Stimulated activated naive CD8-positive, alpha-beta T cell treated with anti-CD3 and anti-CD28 coated beads, Interleukin-15, amount 100 ng/mL, for 72 hours (primary cell): ENCODE data around the gene CT45A5.
"Not testable (repeated sequence)": the region's sequence is repeated elsewhere in the genome, so short reads cannot be mapped to it uniquely, and the experiment has no call there.

Experiments used
- ATAC-seq: fragments of 150-1000 bp; cut with Tn5 transposase; 2 replicates; pipeline ENCODE4 v1.10.0; 2021; ENCODE audit warnings: mild to moderate bottlenecking, moderate library complexity
- DNase-seq, 2 donors: peaks; one replicate each; pipeline ENCODE4 v3.0.0; 2021 to 2022
- H3K27ac Mint-ChIP-seq, 2 donors: one replicate each; pipeline ENCODE4 v1.8.0; 2022; ENCODE audit warnings: mild to moderate bottlenecking in 2 of 2, mixed read lengths in 2 of 2, moderate library complexity in 2 of 2
- H3K27me3 Mint-ChIP-seq: one replicate; pipeline ENCODE4 v1.8.0; 2022; ENCODE audit warnings: mixed read lengths
- H3K4me1 Mint-ChIP-seq: one replicate; pipeline ENCODE4 v1.8.0; 2022; ENCODE audit warnings: mild to moderate bottlenecking, mixed read lengths
- H3K4me3 Mint-ChIP-seq, 2 donors: one replicate each; pipeline ENCODE4 v1.8.0; 2022; ENCODE audit warnings: mild to moderate bottlenecking in 2 of 2, mixed read lengths in 2 of 2, moderate library complexity in 1 of 2
- H3K9me3 Mint-ChIP-seq, 2 donors: one replicate each; pipeline ENCODE4 v1.8.0; 2022; ENCODE audit warnings: mixed read lengths in 2 of 2

The CT45A5 gene

GRCh38 chrX:135785403-135785802, at the start of gene CT45A5:
Gene CT45A5 (minus strand): TSS chrX:135785503. CDS start chrX:135781729, 3,774 bp downstream.
- H3K4me3 Mint-ChIP-seq, ATAC-seq, H3K27me3 Mint-ChIP-seq, DNase-seq, H3K27ac Mint-ChIP-seq, H3K9me3 Mint-ChIP-seq, H3K4me1 Mint-ChIP-seq: not testable (repeated sequence)

- H3K9me3 Mint-ChIP-seq, ATAC-seq, H3K27me3 Mint-ChIP-seq, H3K27ac Mint-ChIP-seq, H3K4me1 Mint-ChIP-seq, H3K4me3 Mint-ChIP-seq, DNase-seq: not testable (repeated sequence)
These were observed 34.6 kb upstream of the CT45A5 start, which contains the start of gene CT45A2 for GRCh38 chrX:135819912-135820311. Gene CT45A2 (minus strand): TSS chrX:135820012. CDS start chrX:135816265, 3,747 bp downstream.

- ATAC-seq, H3K27ac Mint-ChIP-seq, H3K4me1 Mint-ChIP-seq, H3K27me3 Mint-ChIP-seq, H3K4me3 Mint-ChIP-seq, DNase-seq, H3K9me3 Mint-ChIP-seq: not testable (repeated sequence)
These were observed 17.4 kb upstream of the CT45A5 start, which contains the start of gene CT45A6 for GRCh38 chrX:135802687-135803086. Gene CT45A6 (minus strand): TSS chrX:135802787. CDS start chrX:135798993, 3,794 bp downstream.

GRCh38 chrX:135768091-135768490, 17.2 kb downstream of the CT45A5 start, which contains the start of gene CT45A3:
Gene CT45A3 (minus strand): TSS chrX:135768191. CDS start chrX:135764444, 3,747 bp downstream.
- H3K27me3 Mint-ChIP-seq, H3K9me3 Mint-ChIP-seq, H3K27ac Mint-ChIP-seq, H3K4me3 Mint-ChIP-seq, H3K4me1 Mint-ChIP-seq, ATAC-seq, DNase-seq: not testable (repeated sequence)

GRCh38 chrX:135744739-135745138, 40.6 kb downstream of the CT45A5 start:
- not testable (repeated sequence) for H3K4me3 Mint-ChIP-seq, H3K27me3 Mint-ChIP-seq, ATAC-seq, H3K27ac Mint-ChIP-seq, H3K9me3 Mint-ChIP-seq, H3K4me1 Mint-ChIP-seq, DNase-seq

GRCh38 chrX:135741192-135741715, 44.0 kb downstream of the CT45A5 start:
- no peaks in the 10 kb centered on the region for H3K27me3 Mint-ChIP-seq
- no peak for DNase-seq
- H3K9me3 Mint-ChIP-seq, result no peaks in the 10 kb centered on the region
- H3K27ac Mint-ChIP-seq, result peak overlapping the region in 1 of 2 donors; percentile 82
- H3K4me3 Mint-ChIP-seq, result no peak overlapping the region
- no peak for ATAC-seq
- H3K4me1 Mint-ChIP-seq, result no peaks in the 10 kb centered on the region

GRCh38 chrX:135740681-135741149, 44.6 kb downstream of the CT45A5 start:
- H3K27me3 Mint-ChIP-seq, result no peaks in the 10 kb centered on the region
- ATAC-seq, result peak; percentile 74
- H3K27ac Mint-ChIP-seq, result no peak overlapping the region
- H3K4me3 Mint-ChIP-seq, result peak overlapping the region; percentile 44 to 52
- H3K9me3 Mint-ChIP-seq, result no peaks in the 10 kb centered on the region
- H3K4me1 Mint-ChIP-seq, result no peaks in the 10 kb centered on the region
- DNase-seq, result peak; percentile 20 to 36

- no peaks in the 10 kb centered on the region for H3K4me1 Mint-ChIP-seq
- DNase-seq (no peak), ATAC-seq (no peak)
- no peaks in the 10 kb centered on the region for H3K27me3 Mint-ChIP-seq
- H3K4me3 Mint-ChIP-seq, result no peak overlapping the region
- no peak overlapping the region for H3K27ac Mint-ChIP-seq
- no peaks in the 10 kb centered on the region for H3K9me3 Mint-ChIP-seq
These were observed 47.8 kb downstream of the CT45A5 start for GRCh38 chrX:135737366-135738071.

GRCh38 chrX:135734666-135735065, 50.6 kb downstream of the CT45A5 start:
- H3K4me1 Mint-ChIP-seq, result not testable (repeated sequence)

More at GRCh38 chrX:135734666-135735065, 50.6 kb downstream of the CT45A5 start:
- peak overlapping the region in 1 of 2 donors; percentile 19 for H3K27ac Mint-ChIP-seq
- not testable (repeated sequence) for H3K27me3 Mint-ChIP-seq, DNase-seq, ATAC-seq, H3K4me3 Mint-ChIP-seq, H3K9me3 Mint-ChIP-seq
